ENCODE results near the gene NISCH. TPM values are rescaled to one million over a fixed set of nuclear protein-coding genes. Genes with fewer than 3 reads are reported as not detected.

NISCH gene
- total RNA-seq, result 10 to 100 TPM; 50.4 to 52.5 TPM

DNA sequence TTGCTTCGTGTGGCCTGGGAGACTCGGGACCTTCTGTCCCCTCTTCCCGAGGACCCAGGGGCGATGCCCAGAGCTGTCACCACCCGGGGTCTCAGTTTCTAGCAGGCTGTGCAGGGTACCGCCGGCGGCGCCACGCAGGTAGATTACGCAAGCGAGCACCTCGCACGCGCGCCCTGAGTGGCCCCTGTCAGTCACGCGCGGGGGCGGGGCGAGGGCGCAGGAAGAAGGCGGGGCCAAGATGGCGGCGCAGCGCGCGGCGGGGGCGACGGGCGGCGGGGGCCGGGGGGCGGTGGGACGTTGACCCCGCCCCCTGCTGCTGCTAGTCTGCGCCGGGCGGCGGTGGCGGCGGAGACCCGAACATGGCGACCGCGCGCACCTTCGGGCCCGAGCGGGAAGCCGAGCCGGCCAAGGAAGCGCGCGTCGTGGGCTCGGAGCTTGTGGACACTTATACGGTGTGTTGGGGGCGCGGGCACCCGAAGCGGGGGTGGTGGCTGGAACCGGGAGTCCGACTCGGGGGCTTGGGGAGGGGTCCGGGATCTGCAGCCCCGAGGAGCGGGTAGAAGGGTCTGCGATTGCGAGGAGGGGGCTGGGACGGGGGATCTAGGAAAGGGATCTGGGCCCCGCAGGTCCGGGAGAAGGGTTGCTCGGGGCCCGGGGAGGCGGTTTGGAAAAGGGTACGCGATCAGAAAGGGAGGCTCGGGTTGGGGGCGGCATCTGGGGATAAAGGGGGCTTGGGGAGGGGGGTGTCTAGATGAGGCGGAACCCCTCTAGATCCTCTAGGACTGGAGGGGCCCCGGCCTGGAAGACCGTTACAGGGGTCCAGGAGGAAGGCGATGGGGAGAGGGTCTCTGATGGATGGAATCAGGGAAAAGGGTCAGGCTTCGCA, at the start of gene NISCH:
NISCH (plus strand) TSS at position 322 of the 886 bp plus-strand sequence; CDS start at position 360, 38 bp downstream.
- H3K4me1 Mint-ChIP-seq (ENCODE audit: low read depth), result peaks cover 35% of the 10 kb centered on the region
- no peaks in the 10 kb centered on the region for H3K9me3 Mint-ChIP-seq
- H3K4me3 Mint-ChIP-seq, result peak within 1 kb of the TSS; percentile 94
- intact Hi-C loops (cut with micrococcal nuclease), result loop anchor here (1.0 to 5.0 kb wide), 6 partner anchors 81 to 458 kb away; partner anchors contain the start of genes NEK4, PBRM1, POC1A and RPL29
- H3K36me3 Mint-ChIP-seq (ENCODE audit: low read depth), result peaks cover 15% of the 10 kb centered on the region
- CTCF ChIA-PET, result interaction anchor here (6.3 kb wide), 1 partner anchor 8 kb away, joined by 34 read pairs; no protein-coding TSS in a partner anchor
- DNase-seq, result peak; percentile 96
- peak within 1 kb of the TSS; percentile 96 for H3K27ac Mint-ChIP-seq
- no peaks in the 10 kb centered on the region for H3K27me3 Mint-ChIP-seq (ENCODE audit: low read depth)

DNA sequence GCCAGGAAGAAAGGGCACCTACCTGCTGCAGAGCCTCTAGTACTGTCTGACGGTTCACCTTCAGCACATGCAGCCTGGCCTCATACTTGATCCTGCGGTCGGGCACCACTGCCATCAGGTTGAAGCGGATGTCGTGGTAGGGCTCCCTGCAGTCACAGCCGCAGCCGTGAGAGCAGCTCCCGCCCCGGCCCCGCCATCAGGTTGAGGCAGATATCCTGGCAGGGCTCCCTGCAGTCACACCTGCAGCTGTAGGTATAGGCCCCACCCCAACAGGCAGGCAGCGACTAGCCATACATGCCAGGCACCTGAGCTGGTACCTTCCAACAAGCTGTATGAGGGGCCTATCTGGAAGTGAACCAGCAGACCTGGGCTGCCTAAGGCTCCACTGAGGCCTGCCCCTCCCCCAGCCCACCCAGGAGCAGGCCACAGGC, 49.2 kb upstream of the NISCH start:
- no peaks in the 10 kb centered on the region for H3K27me3 Mint-ChIP-seq (ENCODE audit: low read depth)
- peaks cover 32% of the 10 kb centered on the region for H3K36me3 Mint-ChIP-seq (ENCODE audit: low read depth)
- H3K4me1 Mint-ChIP-seq (ENCODE audit: low read depth), result peaks cover 23% of the 10 kb centered on the region
- CTCF ChIA-PET, result interaction anchor here (1.0 kb wide), 1 partner anchor 186 kb away, joined by 3 read pairs; no protein-coding TSS in a partner anchor
- H3K27ac Mint-ChIP-seq, result no peak overlapping the region
- DNase-seq, result no peak
- no peaks in the 10 kb centered on the region for H3K9me3 Mint-ChIP-seq
- H3K4me3 Mint-ChIP-seq, result no peak overlapping the region
- intact Hi-C loops (cut with micrococcal nuclease), result no loop called here

DNA sequence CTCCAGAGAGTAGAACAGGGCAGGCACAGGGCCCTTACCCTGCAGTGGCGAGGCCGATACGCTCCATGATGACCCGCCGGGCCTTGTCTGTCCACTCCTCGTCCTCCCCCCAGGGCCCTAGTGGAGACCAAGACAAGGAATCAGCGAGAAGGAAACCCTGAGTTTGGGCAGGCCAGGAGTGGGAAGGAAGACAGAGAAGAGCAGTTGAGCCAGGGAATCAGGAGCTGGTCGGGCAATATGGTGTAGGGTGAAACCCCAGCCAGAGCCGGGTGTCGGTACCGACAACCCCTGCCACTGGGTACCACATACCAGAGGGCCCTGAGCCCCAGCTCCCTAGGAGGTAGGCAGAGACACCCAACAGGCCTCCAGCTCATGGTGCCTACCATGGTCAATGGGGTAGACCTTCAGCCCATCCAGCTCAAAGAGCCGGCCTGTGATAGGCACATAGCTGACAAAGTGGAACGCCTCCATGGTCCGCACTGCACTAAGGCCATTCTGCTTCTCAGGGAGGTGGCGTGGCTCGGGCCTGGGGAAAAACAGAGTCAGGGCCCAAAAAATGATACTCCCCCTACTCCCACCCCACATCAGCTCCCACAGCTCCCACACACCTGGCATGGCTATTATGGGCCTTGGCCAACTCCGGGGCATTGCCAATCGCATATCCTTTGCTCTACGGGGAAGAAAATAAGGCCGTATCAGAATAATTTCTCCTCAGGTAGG, 48.5 kb upstream of the NISCH start:
- Mint-ChIP-seq H3K27me3 (ENCODE audit: low read depth) (no peaks in the 10 kb centered on the region), H3K4me3 (no peak overlapping the region), H3K36me3 (ENCODE audit: low read depth) (peaks cover 29% of the 10 kb centered on the region), H3K27ac (no peak overlapping the region), H3K4me1 (ENCODE audit: low read depth) (peaks cover 28% of the 10 kb centered on the region), H3K9me3 (no peaks in the 10 kb centered on the region)
- no peak for DNase-seq
- CTCF ChIA-PET, result interaction anchor here (1.0 to 1.4 kb wide), 2 partner anchors 39 to 187 kb away, joined by 3 to 4 read pairs; no protein-coding TSS in a partner anchor
- intact Hi-C loops (cut with micrococcal nuclease), result no loop called here

DNA sequence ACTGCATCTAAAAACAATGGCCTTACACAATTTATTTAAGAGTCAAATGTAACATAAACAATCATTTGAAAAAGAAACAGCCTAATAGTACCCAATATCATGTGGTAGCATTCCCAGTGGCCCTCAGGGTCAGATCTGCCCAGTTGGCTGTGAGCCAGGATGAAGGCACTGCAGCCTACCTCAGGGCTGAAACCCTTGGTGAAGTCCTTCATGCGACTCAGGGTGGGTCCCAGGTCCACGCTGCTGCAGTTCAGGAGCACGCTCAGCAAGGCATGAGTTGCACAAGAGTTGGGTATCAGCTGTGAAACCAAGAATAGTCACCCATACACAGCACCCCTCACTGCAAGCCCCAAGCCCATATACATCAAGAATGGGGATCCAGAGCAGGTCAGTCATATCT, 47.6 kb upstream of the NISCH start:
- CTCF ChIA-PET, result interaction anchor here (1.4 kb wide), 1 partner anchor 38 kb away, joined by 4 read pairs; no protein-coding TSS in a partner anchor

DNA sequence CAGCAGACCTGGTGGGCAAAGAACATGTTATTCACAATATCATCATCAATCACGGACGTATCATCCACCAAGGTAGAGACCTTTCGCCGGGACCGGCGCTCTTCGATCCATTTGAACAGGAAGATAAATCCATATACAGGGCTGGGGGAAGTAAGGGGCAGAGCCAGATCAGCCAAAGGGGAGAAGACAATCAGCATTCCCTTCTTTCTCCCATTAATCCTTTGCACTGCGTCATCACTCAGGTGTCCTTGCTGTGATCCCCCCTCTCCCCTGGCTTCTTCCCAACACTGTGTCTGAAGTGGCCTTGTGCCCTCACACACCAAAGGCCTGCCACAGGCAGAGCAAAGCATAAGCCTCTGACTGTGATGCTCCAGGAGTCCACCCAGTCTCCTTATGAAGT, 46.9 kb upstream of the NISCH start:
- H3K27me3 Mint-ChIP-seq (ENCODE audit: low read depth), result no peaks in the 10 kb centered on the region
- H3K9me3 Mint-ChIP-seq, result no peaks in the 10 kb centered on the region
- intact Hi-C loops (cut with micrococcal nuclease), result no loop called here
- DNase-seq, result no peak
- peaks cover 23% of the 10 kb centered on the region for H3K36me3 Mint-ChIP-seq (ENCODE audit: low read depth)
- H3K4me3 Mint-ChIP-seq, result peak overlapping the region; percentile 86
- CTCF ChIA-PET, result interaction anchor here (1.4 kb wide), 1 partner anchor 37 kb away, joined by 4 read pairs; no protein-coding TSS in a partner anchor
- H3K4me1 Mint-ChIP-seq (ENCODE audit: low read depth), result peaks cover 35% of the 10 kb centered on the region
- H3K27ac Mint-ChIP-seq, result peak overlapping the region; percentile 88

More for the DNA sequence above, 47.6 kb upstream of the NISCH start:
- H3K27ac Mint-ChIP-seq, result no peak overlapping the region
- H3K27me3 Mint-ChIP-seq (ENCODE audit: low read depth), result no peaks in the 10 kb centered on the region
- intact Hi-C loops (cut with micrococcal nuclease), result no loop called here
- DNase-seq, result no peak
- peaks cover 25% of the 10 kb centered on the region for H3K36me3 Mint-ChIP-seq (ENCODE audit: low read depth)
- no peaks in the 10 kb centered on the region for H3K9me3 Mint-ChIP-seq
- H3K4me1 Mint-ChIP-seq (ENCODE audit: low read depth), result peaks cover 35% of the 10 kb centered on the region
- peak overlapping the region; percentile 86 for H3K4me3 Mint-ChIP-seq

DNA sequence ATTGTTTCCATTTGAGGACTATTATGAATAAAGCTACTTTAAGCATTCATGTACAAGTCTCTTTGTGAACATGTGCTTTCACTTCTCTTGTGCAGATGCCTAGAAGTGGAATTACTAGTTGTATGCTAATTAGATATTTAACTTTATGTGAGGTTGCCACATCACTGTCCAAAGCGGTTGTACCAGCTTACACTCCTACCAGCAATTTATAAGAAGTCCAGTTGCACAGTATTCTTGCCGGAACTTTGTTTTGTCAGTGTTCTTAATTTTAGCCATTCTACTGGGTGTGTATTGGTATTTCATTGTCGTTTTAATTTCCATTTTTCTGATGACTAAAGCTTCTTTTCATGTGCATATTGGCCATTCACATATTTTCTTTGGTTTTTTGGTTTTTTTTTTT, 39.6 kb upstream of the NISCH start:
- no peaks in the 10 kb centered on the region for H3K9me3 Mint-ChIP-seq
- no peak for DNase-seq
- intact Hi-C loops (cut with micrococcal nuclease), result no loop called here
- no peak overlapping the region for H3K4me3 Mint-ChIP-seq
- H3K4me1 Mint-ChIP-seq (ENCODE audit: low read depth), result peaks cover 13% of the 10 kb centered on the region
- peaks cover 3% of the 10 kb centered on the region for H3K36me3 Mint-ChIP-seq (ENCODE audit: low read depth)
- no peak overlapping the region for H3K27ac Mint-ChIP-seq
- H3K27me3 Mint-ChIP-seq (ENCODE audit: low read depth), result no peaks in the 10 kb centered on the region
- CTCF ChIA-PET, result interaction anchor here (0.8 to 1.1 kb wide), 4 partner anchors 12 to 183 kb away, joined by 3 to 6 read pairs (median 3); no protein-coding TSS in a partner anchor

DNA sequence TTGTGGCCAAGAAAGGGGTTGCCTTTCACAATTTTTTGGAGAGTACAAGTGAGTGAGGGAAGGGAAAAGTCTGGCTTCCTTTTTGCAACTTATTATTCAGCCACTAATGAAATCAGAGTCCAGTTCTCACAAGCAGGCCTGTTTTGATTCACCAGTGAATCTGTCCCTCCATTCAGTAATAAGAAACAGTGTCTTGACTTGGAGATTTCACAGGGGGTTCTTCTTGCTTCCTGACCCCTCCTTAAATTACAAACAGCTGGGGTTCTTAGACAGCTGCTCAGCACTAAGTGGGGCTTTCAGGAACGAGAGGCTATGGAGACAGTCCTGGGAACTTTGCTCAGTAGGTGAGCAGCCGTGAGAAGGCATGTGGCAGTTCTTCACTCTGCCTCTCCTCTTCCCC, 35.0 kb upstream of the NISCH start:
- no peaks in the 10 kb centered on the region for H3K9me3 Mint-ChIP-seq
- intact Hi-C loops (cut with micrococcal nuclease), result no loop called here
- no peak for DNase-seq
- H3K36me3 Mint-ChIP-seq (ENCODE audit: low read depth), result peaks cover 2% of the 10 kb centered on the region
- no peak overlapping the region for H3K27ac Mint-ChIP-seq
- H3K27me3 Mint-ChIP-seq (ENCODE audit: low read depth), result no peaks in the 10 kb centered on the region
- CTCF ChIA-PET, result interaction anchor here (0.8 to 1.9 kb wide), 4 partner anchors 8 to 26 kb away, joined by 3 to 5 read pairs (median 4); no protein-coding TSS in a partner anchor
- no peaks in the 10 kb centered on the region for H3K4me1 Mint-ChIP-seq (ENCODE audit: low read depth)
- H3K4me3 Mint-ChIP-seq, result no peak overlapping the region

DNA sequence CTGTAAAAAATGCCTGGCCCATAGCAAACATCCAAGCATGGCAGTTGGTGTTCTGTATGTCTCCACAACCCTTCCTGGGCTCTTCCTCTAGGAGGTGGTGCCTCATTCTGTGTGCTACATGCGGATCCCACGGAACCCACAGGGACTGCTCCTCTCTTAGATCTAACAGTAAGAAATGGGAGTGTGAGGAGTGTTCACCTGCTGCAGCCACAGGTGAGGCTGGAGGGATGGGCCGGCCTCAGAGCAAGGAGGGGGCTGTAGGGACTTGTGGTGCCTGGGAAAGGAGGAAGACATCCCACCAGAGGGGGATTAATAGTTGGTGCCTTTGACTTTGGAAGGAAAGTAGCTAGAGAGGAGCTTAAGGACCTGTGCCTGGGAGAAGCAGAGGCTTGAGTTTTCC, 32.7 kb upstream of the NISCH start:
- H3K36me3 Mint-ChIP-seq (ENCODE audit: low read depth), result no peaks in the 10 kb centered on the region
- intact Hi-C loops (cut with micrococcal nuclease), result no loop called here
- no peaks in the 10 kb centered on the region for H3K4me1 Mint-ChIP-seq (ENCODE audit: low read depth)
- no peak for DNase-seq
- no peaks in the 10 kb centered on the region for H3K9me3 Mint-ChIP-seq
- H3K4me3 Mint-ChIP-seq, result no peak overlapping the region
- no peaks in the 10 kb centered on the region for H3K27me3 Mint-ChIP-seq (ENCODE audit: low read depth)
- H3K27ac Mint-ChIP-seq, result no peak overlapping the region
- CTCF ChIA-PET, result interaction anchor here (2.7 kb wide), 1 partner anchor 10 kb away, joined by 19 read pairs; no protein-coding TSS in a partner anchor

DNA sequence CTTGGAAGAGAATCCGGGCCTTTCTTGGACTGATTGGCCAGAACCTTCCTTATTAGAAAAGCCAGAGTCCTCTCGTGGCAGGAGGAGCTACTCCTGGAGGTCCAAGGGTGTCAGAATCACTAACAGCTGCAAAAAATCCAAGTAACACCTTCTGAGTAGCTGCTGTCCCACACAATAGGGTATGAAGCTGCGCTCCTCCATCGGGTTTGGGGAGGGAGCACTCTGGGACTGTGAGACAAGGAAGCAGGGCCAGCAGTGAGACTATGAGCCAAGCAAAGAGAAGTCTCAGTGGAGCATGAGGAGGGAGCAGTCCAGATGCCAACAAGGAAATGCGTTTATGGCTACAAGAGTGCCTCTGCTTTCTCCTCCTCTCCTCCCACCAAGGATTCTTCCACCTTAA, 32.2 kb upstream of the NISCH start:
- intact Hi-C loops (cut with micrococcal nuclease), result no loop called here
- no peak overlapping the region for H3K4me3 Mint-ChIP-seq
- no peaks in the 10 kb centered on the region for H3K36me3 Mint-ChIP-seq (ENCODE audit: low read depth)
- DNase-seq, result no peak
- no peaks in the 10 kb centered on the region for H3K9me3 Mint-ChIP-seq
- H3K27ac Mint-ChIP-seq, result no peak overlapping the region
- CTCF ChIA-PET, result interaction anchor here (2.7 kb wide), 1 partner anchor 11 kb away, joined by 19 read pairs; no protein-coding TSS in a partner anchor
- no peaks in the 10 kb centered on the region for H3K27me3 Mint-ChIP-seq (ENCODE audit: low read depth)
- no peaks in the 10 kb centered on the region for H3K4me1 Mint-ChIP-seq (ENCODE audit: low read depth)

DNA sequence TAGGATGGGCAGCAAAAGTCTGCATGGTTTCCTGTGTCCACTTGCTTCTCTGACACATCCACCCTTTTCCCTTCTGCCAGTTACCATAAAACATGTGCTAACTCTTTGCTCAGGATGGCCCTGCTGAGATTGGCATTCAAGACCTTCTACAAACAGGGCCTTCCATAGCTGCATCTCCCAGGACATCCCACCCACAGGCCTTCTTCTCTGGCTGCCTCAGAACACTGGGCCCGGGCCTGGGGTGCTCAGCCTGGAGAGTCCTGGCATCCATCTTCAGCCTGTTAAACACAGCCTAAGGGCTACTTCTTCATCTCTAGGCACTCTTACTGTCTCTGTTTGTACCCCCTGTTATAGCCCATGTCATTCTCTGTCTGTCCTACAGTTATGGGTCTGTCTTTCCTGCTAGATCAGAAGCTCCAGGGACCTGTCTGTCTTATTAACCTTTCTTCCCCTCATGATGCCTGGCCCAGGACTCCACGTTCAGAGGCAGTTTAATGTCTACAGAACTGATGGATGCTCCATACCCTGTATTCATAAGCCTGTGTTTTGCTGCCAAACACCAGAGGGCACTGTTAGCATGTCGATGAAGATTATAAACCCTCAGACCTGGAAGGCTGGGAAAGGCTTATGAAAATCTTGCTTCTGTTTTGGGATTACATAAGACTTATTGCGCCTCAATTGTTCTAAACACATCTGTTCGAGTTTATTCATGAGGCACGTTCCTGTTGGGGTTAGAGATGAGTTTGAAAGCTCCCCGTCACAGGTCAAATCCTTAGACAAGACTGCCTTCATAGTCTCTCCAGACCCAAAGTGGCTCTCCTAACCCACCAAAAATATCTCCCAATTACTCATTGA, 27.0 kb upstream of the NISCH start:
- Mint-ChIP-seq H3K4me1 (ENCODE audit: low read depth) (no peaks in the 10 kb centered on the region), H3K4me3 (no peak overlapping the region), H3K27me3 (ENCODE audit: low read depth) (no peaks in the 10 kb centered on the region), H3K36me3 (ENCODE audit: low read depth) (no peaks in the 10 kb centered on the region), H3K27ac (no peak overlapping the region), H3K9me3 (no peaks in the 10 kb centered on the region)
- intact Hi-C loops (cut with micrococcal nuclease), result loop anchor here (1.0 kb wide), 2 partner anchors 19 to 644 kb away; no protein-coding TSS in a partner anchor
- peak; percentile 64 for DNase-seq
- CTCF ChIA-PET, result interaction anchor here (0.6 to 2.9 kb wide), 19 partner anchors 8 to 1564 kb away, joined by 3 to 81 read pairs (median 4); partner anchors contain the start of gene SEMA3G

DNA sequence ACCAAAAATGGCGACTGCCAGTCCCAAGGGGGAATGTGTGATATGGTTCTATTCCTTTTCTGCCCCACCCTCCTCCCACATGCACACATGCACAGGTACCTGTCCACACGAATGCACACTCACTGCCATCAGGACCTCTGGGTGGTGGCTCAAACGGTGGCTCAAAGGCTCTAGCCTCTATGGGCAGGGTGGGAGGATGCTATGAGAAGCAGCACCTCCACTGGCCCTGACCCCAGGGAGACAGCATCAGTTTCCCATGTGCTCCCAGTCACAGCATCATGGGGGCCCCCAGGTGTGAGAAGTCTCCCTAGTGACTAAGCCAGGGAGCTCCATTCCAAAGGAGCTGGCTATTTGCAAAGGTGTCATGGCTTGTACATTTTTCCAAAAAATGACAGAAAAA, 26.4 kb upstream of the NISCH start:
- Mint-ChIP-seq H3K9me3 (no peaks in the 10 kb centered on the region), H3K4me3 (no peak overlapping the region), H3K27me3 (ENCODE audit: low read depth) (no peaks in the 10 kb centered on the region), H3K27ac (no peak overlapping the region), H3K4me1 (ENCODE audit: low read depth) (no peaks in the 10 kb centered on the region), H3K36me3 (ENCODE audit: low read depth) (no peaks in the 10 kb centered on the region)
- CTCF ChIA-PET, result interaction anchor here (0.6 to 2.9 kb wide), 9 partner anchors 8 to 579 kb away, joined by 3 to 81 read pairs (median 4); partner anchors contain the start of gene SEMA3G
- intact Hi-C loops (cut with micrococcal nuclease), result no loop called here
- no peak for DNase-seq

Data from activated naive CD4-positive, alpha-beta T cell treated with anti-CD3 and anti-CD28 coated beads for 36 hours (primary cell).